Choroid plexus epithelial cell (primary cell): ENCODE measurements around the gene ARHGAP22.
A peak's percentile ranks its signal among the peaks of the same experiment; 100 is the strongest.

Experiments
- DNase-seq: peaks from one replicate; pipeline ENCODE4 v3.0.0-alpha.2; 2010; ENCODE audit warnings: low read depth
- H3K4me3 ChIP-seq: 2 replicates; pipeline ENCODE4 v1.5.1; 2011; ENCODE audit warnings: low read depth, mild to moderate bottlenecking, control low read depth, low read length, moderate library complexity
- TF ChIP-seq, protein P1 (sequence below): conservative IDR thresholded peaks from 2 replicates; pipeline ENCODE4 v1.5.1; 2011; ENCODE audit warnings: low read depth, mild to moderate bottlenecking, control low read depth, inconsistent platforms, low read length, moderate library complexity

ARHGAP22 gene

DNA sequence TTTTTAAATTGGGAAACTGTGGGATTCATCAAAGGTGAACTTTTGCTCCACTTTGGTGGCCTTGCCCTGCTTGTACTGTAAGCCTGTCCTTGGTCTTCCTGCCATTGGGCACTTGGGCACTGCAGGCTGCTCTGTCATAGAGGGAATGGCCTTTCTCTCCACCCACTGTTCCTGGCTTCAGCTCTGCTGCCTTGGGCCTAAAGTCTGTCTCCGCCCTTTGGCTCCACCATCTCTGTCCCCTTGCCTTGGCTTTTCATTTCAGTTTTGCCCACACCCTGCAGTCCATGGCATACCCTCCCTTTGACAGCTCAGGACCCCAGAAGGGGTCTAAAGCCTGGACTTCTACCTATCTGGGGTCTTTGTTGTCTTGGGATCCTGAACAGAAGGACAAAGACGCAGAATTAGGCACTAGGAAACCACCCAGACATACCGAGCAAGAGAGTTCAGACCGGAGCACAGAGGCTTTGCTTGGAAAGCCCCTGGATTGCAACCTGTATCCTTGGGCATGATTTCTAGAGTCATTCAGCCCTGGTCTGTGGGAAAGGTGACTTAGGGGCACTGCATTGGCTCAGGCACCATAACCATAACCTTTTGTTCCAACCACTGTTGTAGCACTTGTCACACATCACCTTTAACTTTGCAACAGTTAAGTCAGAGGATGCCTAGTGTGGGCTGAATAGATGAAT lies 5.2 kb upstream of the ARHGAP22 start:
- DNase-seq: no peak
- TF ChIP-seq, protein P1, sequence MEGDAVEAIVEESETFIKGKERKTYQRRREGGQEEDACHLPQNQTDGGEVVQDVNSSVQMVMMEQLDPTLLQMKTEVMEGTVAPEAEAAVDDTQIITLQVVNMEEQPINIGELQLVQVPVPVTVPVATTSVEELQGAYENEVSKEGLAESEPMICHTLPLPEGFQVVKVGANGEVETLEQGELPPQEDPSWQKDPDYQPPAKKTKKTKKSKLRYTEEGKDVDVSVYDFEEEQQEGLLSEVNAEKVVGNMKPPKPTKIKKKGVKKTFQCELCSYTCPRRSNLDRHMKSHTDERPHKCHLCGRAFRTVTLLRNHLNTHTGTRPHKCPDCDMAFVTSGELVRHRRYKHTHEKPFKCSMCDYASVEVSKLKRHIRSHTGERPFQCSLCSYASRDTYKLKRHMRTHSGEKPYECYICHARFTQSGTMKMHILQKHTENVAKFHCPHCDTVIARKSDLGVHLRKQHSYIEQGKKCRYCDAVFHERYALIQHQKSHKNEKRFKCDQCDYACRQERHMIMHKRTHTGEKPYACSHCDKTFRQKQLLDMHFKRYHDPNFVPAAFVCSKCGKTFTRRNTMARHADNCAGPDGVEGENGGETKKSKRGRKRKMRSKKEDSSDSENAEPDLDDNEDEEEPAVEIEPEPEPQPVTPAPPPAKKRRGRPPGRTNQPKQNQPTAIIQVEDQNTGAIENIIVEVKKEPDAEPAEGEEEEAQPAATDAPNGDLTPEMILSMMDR: no peak

DNA sequence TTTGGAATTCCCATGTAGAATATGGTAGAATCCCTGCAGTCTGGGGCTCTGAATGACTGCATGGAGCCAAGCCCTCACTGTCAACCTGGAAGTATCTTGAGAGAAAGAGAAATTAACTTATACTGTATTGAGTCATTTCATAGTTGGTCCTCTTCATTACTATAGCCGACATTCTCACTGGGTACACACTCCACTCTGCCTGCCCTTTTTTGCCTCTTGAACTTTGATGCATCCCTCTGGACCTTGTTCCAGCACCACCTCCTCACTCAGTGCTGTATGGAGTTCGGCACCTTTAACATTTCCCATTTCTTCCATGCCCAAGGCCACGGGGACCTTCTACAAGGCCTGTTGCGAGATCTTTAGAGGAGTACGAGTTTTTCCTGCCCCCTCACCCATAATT lies 4.6 kb upstream of the ARHGAP22 start:
- H3K4me3 ChIP-seq: no peak overlapping the region
- TF ChIP-seq, protein P1: no peak
- no peak for DNase-seq

More for the DNA sequence above, 5.2 kb upstream of the ARHGAP22 start:
- H3K4me3 ChIP-seq: no peak overlapping the region

DNA sequence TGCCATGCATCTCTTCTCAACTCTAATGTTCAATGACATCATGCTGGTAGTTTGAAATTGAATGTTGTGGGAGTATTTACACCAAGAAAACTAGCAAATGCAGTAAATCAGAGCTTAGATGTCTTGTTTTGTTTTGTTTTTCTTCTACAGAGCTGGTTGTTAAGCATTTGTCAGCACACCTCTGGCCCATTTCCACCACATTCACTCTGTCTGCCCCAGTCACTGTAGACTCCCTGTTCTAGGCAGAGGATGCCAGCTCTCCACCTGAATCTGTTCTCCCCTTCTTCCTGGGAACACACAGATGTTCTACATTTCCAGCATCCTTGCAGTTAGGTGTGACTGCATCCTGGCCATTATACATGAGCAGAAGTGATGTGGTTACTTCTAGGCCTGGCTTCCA lies 4.1 kb upstream of the ARHGAP22 start:
- H3K4me3 ChIP-seq: no peak overlapping the region
- DNase-seq: no peak
- TF ChIP-seq, protein P1: no peak

DNA sequence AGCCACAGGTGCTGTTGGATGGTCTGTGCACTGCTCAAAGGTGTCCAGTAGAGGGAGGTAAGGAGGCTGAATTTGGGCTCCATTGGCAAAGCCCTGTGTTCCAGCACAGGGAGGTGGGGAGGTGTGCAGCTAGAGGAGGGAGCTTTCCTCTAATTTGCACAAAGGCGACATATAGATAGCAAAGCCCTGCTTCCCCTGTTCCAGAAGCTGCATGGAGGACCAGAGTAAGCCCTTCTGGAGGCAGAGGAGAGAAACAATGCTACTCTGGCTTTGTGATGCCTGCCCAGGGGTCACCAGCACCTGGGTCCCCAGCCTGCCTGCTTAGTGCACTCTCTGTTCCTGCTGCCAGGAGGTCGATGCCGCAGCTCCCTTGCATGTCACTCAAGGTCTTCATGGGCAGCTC lies 3.4 kb upstream of the ARHGAP22 start:
- DNase-seq: peak; percentile 46
- TF ChIP-seq, protein P1: peak; percentile 84

DNA sequence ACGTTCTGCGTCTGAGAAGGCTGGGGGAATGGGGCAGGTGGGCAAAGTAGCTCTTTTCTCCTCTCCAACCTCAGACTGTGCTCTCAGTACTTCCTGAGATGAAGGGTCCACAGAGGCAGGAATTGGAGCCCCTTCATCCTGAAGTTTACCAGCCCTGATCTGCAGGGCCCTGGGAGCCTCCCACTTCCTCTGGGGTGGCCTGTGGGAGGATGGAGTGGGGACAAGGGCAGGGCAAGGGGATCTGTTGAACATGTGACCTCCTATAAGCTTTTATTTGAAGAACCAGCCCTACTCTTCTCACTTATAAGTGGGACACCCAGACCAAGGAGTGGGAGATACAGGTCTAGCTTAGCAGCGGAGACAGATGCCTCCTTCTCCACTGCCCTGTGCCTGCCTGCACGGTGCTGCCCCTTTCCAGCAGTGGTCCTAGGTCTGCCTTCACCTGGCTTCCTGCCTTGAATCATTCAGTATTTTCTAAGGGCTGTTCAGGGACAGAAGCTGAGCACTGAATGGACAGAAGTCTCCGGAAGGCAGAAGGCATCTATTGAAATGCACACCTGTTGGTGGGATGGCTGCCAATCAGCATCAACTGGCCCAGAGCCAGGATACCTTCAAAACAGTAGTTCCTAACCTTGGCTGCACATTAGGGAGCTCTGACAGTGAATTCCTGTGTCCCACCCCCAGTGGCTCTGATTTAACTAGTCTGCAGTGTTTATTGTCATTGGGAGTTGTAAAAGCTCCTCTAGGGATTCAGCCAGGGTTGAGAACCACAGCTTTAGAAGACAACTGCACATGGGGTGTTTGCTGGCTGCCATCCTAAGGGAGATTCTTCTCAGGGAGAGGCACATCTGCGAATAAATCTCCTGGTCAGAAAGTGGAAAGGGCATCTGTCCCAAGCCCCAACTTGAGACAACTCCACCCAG lies 2.7 kb upstream of the ARHGAP22 start:
- no peak for DNase-seq
- no peak overlapping the region for H3K4me3 ChIP-seq
- TF ChIP-seq, protein P1: no peak

More for the DNA sequence above, 3.4 kb upstream of the ARHGAP22 start:
- H3K4me3 ChIP-seq: no peak overlapping the region

DNA sequence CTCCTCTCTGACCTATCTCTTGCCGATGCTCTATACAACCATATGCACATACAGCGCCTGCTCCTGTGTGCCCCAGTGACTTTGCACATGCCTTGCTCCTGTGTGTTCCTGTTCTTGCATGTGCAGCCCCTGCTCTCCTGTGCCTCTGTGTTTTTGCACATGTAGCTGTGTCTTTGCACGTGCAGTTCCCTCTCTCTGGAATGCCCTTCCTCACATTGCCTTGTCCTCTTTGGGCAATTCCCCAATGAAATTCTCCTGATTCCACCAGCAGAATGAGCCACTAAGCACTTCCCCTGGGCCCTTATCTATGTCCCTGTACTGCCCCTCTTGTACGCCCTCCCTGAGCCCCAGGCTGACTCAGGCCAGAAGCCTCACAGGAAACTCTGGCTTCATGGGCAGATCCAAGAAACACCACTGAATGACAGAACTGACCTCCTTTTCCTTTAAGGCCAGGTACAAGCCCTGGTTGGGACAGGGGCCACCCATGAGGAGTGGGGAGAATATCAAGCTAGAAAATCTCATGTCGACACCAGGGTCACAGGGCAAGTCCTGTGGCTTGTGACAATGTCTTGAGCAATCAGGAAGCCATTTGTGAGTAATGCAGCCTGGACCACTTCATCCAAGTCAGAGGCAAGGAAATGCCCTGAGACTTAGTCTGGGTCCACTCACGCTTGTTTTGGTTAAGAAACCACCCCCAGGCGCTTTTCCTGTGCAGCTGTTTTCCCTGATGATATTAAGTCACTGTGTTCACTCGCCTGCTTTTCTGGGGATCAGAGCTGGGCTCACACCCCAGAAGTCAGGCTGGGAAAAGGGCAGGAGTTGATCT lies 1.9 kb upstream of the ARHGAP22 start:
- no peak overlapping the region for H3K4me3 ChIP-seq
- TF ChIP-seq, protein P1: no peak
- peak; percentile 83 for DNase-seq
